IMR-90 (cell line): ENCODE results near the gene KTN1. TPM values are rescaled to one million over a fixed set of nuclear protein-coding genes. Genes with fewer than 3 reads are reported as not detected.

Experiments
- ATAC-seq: fragments of 200-7000 bp; cut with Tn5 transposase; 2 replicates; pipeline ENCODE4 v1.9.1; 2020; ENCODE audit warnings: low read depth, mild to moderate bottlenecking, moderate library complexity
- BruUV-seq: library from RNA; stranded (reverse); fragments of 400-500 nt; replicated peaks from 2 replicates; lab custom pipeline; 2021; lab: Mats Ljungman, UMichigan
- CTCF ChIA-PET: fragments of 300-600 bp; formaldehyde crosslinking; extraction: SDS; loops from one replicate; lab custom pipeline; 2021; ENCODE audit warnings: antibody characterized with exemption; lab: Yijun Ruan, JAX
- POLR2A ChIA-PET: fragments of 300-600 bp; sonication (Branson Sonifier 250); formaldehyde crosslinking; loops from one replicate; lab custom pipeline; 2022; ENCODE audit warnings: antibody characterized with exemption; ENCODE audit not compliant: unreplicated experiment; lab: Charles Lee
- DNase-seq: peaks from one replicate; pipeline ENCODE4 v3.0.0; 2013
- H2AFZ ChIP-seq: replicated peaks from 2 replicates; pipeline ENCODE3; 2013; ENCODE audit warnings: low read length, mild to moderate bottlenecking; ENCODE audit not compliant: poor library complexity
- H2AK5ac ChIP-seq: 2 replicates; pipeline ENCODE4 v1.6.1; 2013; ENCODE audit warnings: low read depth, low read length, inconsistent platforms
- H2AK9ac ChIP-seq: replicated peaks from 2 replicates; pipeline ENCODE3; 2013; ENCODE audit warnings: mild to moderate bottlenecking, low read depth, low read length, moderate library complexity; ENCODE audit not compliant: poor library complexity
- H2BK120ac ChIP-seq: 2 replicates; pipeline ENCODE4 v1.6.1; 2013; ENCODE audit warnings: low read depth, low read length, inconsistent platforms
- H2BK15ac ChIP-seq: 3 replicates; pipeline ENCODE4 v1.6.1; 2013; ENCODE audit warnings: low read depth, low read length, inconsistent platforms
- H2BK20ac ChIP-seq: 2 replicates; pipeline ENCODE4 v1.6.1; 2013; ENCODE audit warnings: low read depth, mild to moderate bottlenecking, inconsistent platforms, low read length, moderate library complexity
- H2BK5ac ChIP-seq: 2 replicates; pipeline ENCODE4 v1.6.1; 2013; ENCODE audit warnings: mild to moderate bottlenecking, low read depth, low read length, inconsistent platforms; ENCODE audit not compliant: poor library complexity, severe bottlenecking
- H3K14ac ChIP-seq: replicated peaks from 2 replicates; pipeline ENCODE4 v1.6.1; 2013; ENCODE audit warnings: low read depth, low read length, inconsistent platforms
- H3K18ac ChIP-seq: 2 replicates; pipeline ENCODE4 v1.6.1; 2013; ENCODE audit warnings: low read depth, low read length, control low read depth
- H3K23ac ChIP-seq: 2 replicates; pipeline ENCODE4 v1.6.1; 2013; ENCODE audit warnings: low read depth, low read length, inconsistent platforms
- H3K27ac ChIP-seq: 2 replicates; pipeline ENCODE4 v1.5.1; 2013; ENCODE audit warnings: mild to moderate bottlenecking, control low read depth, low read length; ENCODE audit not compliant: insufficient read depth
- H3K27me3 ChIP-seq: 2 replicates; pipeline ENCODE4 v1.6.1; 2013; ENCODE audit warnings: low read length; ENCODE audit not compliant: control insufficient read depth, insufficient read depth
- H3K36me3 ChIP-seq: 2 replicates; pipeline ENCODE4 v1.6.1; 2013; ENCODE audit warnings: low read length, mixed read lengths; ENCODE audit not compliant: control insufficient read depth, insufficient read depth
- H3K4ac ChIP-seq: 2 replicates; pipeline ENCODE4 v1.6.1; 2013; ENCODE audit warnings: low read depth, low read length, inconsistent platforms
- H3K4me1 ChIP-seq: 2 replicates; pipeline ENCODE4 v1.6.1; 2013; ENCODE audit warnings: low read length, mixed read lengths; ENCODE audit not compliant: control insufficient read depth, insufficient read depth
- H3K4me2 ChIP-seq: 2 replicates; pipeline ENCODE4 v1.6.1; 2013; ENCODE audit warnings: low read depth, mild to moderate bottlenecking, control low read depth, low read length, moderate library complexity
- H3K4me3 ChIP-seq: 2 replicates; pipeline ENCODE4 v1.5.1; 2013; ENCODE audit warnings: low read depth, mild to moderate bottlenecking, control low read depth, low read length, moderate library complexity; ENCODE audit not compliant: insufficient read depth
- H3K56ac ChIP-seq: 2 replicates; pipeline ENCODE4 v1.6.1; 2013; ENCODE audit warnings: low read length, inconsistent platforms; ENCODE audit not compliant: insufficient read depth; ENCODE audit errors: extremely low read depth
- H3K79me1 ChIP-seq, 2 experiments: 2 replicates each; pipeline ENCODE4 v1.6.1; 2013; ENCODE audit warnings: low read length in 2 of 2, inconsistent platforms in 1 of 2, low read depth in 1 of 2
- H3K9ac ChIP-seq: 2 replicates; pipeline ENCODE4 v1.6.1; 2013; ENCODE audit warnings: low read depth, low read length, control low read depth
- H3K9me1 ChIP-seq: 2 replicates; pipeline ENCODE4 v1.6.1; 2013; ENCODE audit warnings: low read length, inconsistent platforms; ENCODE audit not compliant: insufficient read depth
- H3K9me3 ChIP-seq: 2 replicates; pipeline ENCODE4 v1.6.1; 2013; ENCODE audit warnings: low read length; ENCODE audit not compliant: control insufficient read depth, insufficient read depth
- H4K20me1 ChIP-seq: 2 replicates; pipeline ENCODE4 v1.6.1; 2013; ENCODE audit warnings: low read length, inconsistent platforms; ENCODE audit not compliant: insufficient read depth
- H4K5ac ChIP-seq: 2 replicates; pipeline ENCODE4 v1.6.1; 2013; ENCODE audit warnings: mild to moderate bottlenecking, low read depth, low read length, control low read depth
- H4K8ac ChIP-seq, 2 experiments: 2 replicates each; pipeline ENCODE4 v1.6.1; 2013; ENCODE audit warnings: low read depth in 2 of 2, low read length in 2 of 2, control low read depth in 1 of 2, inconsistent platforms in 1 of 2
- H4K91ac ChIP-seq: 2 replicates; pipeline ENCODE4 v1.6.1; 2013; ENCODE audit warnings: low read depth, low read length, inconsistent platforms; ENCODE audit not compliant: insufficient read depth
- BHLHE40 ChIP-seq: fragments of 150-350 bp; IDR thresholded peaks from 2 replicates; pipeline ENCODE4 v1.6.1; 2016; ENCODE audit warnings: mild to moderate bottlenecking, low read depth, low read length
- CHD1 ChIP-seq: IDR thresholded peaks from 2 replicates; pipeline ENCODE4 v1.6.1; 2012; ENCODE audit warnings: low read depth, low read length, improper control_type of control experiment
- ELK1 ChIP-seq: fragments of 150-350 bp; IDR thresholded peaks from 2 replicates; pipeline ENCODE4 v1.6.1; 2016; ENCODE audit warnings: low read depth, mild to moderate bottlenecking, low read length, moderate library complexity, borderline replicate concordance
- FOS ChIP-seq: fragments of 150-350 bp; IDR thresholded peaks from 2 replicates; pipeline ENCODE4 v1.6.1; 2016; ENCODE audit warnings: low read depth, low read length
- MXI1 ChIP-seq: IDR thresholded peaks from 2 replicates; pipeline ENCODE4 v1.6.1; 2012; ENCODE audit warnings: low read depth, mild to moderate bottlenecking, low read length, moderate library complexity, borderline replicate concordance
- POLR2A ChIP-seq: IDR thresholded peaks from 2 replicates; pipeline ENCODE4 v1.6.1; 2012; ENCODE audit warnings: mild to moderate bottlenecking, low read depth, low read length
- RAD21 ChIP-seq: IDR thresholded peaks from 2 replicates; pipeline ENCODE4 v1.6.1; 2012; ENCODE audit warnings: low read length, improper control_type of control experiment
- RCOR1 ChIP-seq: IDR thresholded peaks from 2 replicates; pipeline ENCODE4 v1.6.1; 2012; ENCODE audit warnings: mild to moderate bottlenecking, low read length, improper control_type of control experiment; ENCODE audit not compliant: insufficient replicate concordance
- RFX5 ChIP-seq: IDR thresholded peaks from 2 replicates; pipeline ENCODE4 v1.8.0; 2012; ENCODE audit warnings: low read depth, mild to moderate bottlenecking, low read length, moderate library complexity
- SMC3 ChIP-seq: fragments of 150-350 bp; IDR thresholded peaks from 2 replicates; pipeline ENCODE4 v1.6.1; 2016; ENCODE audit warnings: low read depth, mild to moderate bottlenecking, antibody characterized with exemption, low read length, moderate library complexity
- USF2 ChIP-seq: fragments of 150-350 bp; IDR thresholded peaks from 2 replicates; pipeline ENCODE4 v1.6.1; 2017; ENCODE audit warnings: mild to moderate bottlenecking, antibody characterized with exemption, low read length, low read depth
- WGBS, 2 experiments: methylation state at CpG; one replicate each; pipeline versions ENCODE4 v1.1.5 to v1.1.7; 2013; ENCODE audit warnings: missing lambda C conversion rate in 2 of 2; ENCODE audit not compliant: insufficient read length in 1 of 2; ENCODE audit errors: extremely low coverage in 2 of 2; 5-methylcytosine and 5-hydroxymethylcytosine counted together
- dilution Hi-C: fragments of 300-500 bp; cut with HindIII; formaldehyde crosslinking; loops from one replicate; pipeline ENCODE4 v1.14.3; 2018; ENCODE audit warnings: low sequenced_read_pairs; ENCODE audit not compliant: unreplicated experiment
- in situ Hi-C: fragments of 300-500 bp; cut with MboI; formaldehyde crosslinking; loops from 3 replicates; pipeline ENCODE4 v1.14.3; 2019; ENCODE audit warnings: low sequenced_read_pairs, inconsistent platforms, mixed read lengths
- intact Hi-C: fragments of 100-400 bp; cut with micrococcal nuclease; formaldehyde crosslinking; loops from 2 replicates; pipeline ENCODE4 v1.10.0; 2022
- polyA plus RNA-seq, 3 experiments: library from polyadenylated mRNA; depleted of rRNA; stranded (reverse); fragments of >200 nt; gene quantifications; 2 replicates each; pipeline ENCODE4 v1.2.3, GENCODE V29; 2012; ENCODE audit warnings: low replicate concordance in 1 of 3
- total RNA-seq: library from RNA; depleted of rRNA; stranded (reverse); fragments of >200 nt; gene quantifications from 2 replicates; pipeline ENCODE4 v1.2.3, GENCODE V29; 2012

KTN1 gene
- total and polyA plus RNA-seq, 2 of the 4 experiments (the other 2 are of a cell fraction): 42.1 to 57.2 TPM

- Histone ChIP-seq H3K9me1 (no peaks in the 10 kb centered on the region; the same call in 1 of the 2 replicates), H2BK120ac (no peak overlapping the region), H3K79me1 (no peaks in the 10 kb centered on the region), H4K8ac (no peak overlapping the region), H2AFZ (no peak overlapping the region), H3K27ac (no peak overlapping the region), H3K23ac (no peak overlapping the region), H3K4me1 (no peaks in the 10 kb centered on the region), H3K18ac (no peak overlapping the region), H3K4me2 (no peak overlapping the region), H4K5ac (no peak overlapping the region), H2AK9ac (no peak overlapping the region), H3K36me3 (no peaks in the 10 kb centered on the region), H3K4ac (no peak overlapping the region), H2BK15ac (no peak overlapping the region), H2BK20ac (no peak overlapping the region), H3K9ac (no peak overlapping the region), H3K4me3 (no peak overlapping the region), H4K20me1 (no peaks in the 10 kb centered on the region), H3K56ac (no peak overlapping the region), H3K27me3 (no peaks in the 10 kb centered on the region), H2BK5ac (no peak overlapping the region), H3K14ac (no peak overlapping the region), H2AK5ac (no peak overlapping the region), H4K91ac (no peak overlapping the region), H3K9me3 (peaks cover 2% of the 10 kb centered on the region)
- CTCF ChIA-PET: interaction anchor here (0.6 to 1.4 kb wide), 5 partner anchors 8 to 741 kb away, joined by 3 to 4 read pairs (median 3); no protein-coding TSS in a partner anchor
- ATAC-seq (no peak), DNase-seq (no peak)
- in situ Hi-C loops: no loop called here
- BruUV-seq: no TSS peak
- dilution Hi-C loops: no loop called here
- POLR2A ChIA-PET: no interaction called here
- intact Hi-C loops: loop anchor here (2.0 to 10.0 kb wide), 3 partner anchors 271 to 739 kb away; partner anchors contain the start of gene PELI2
- WGBS, 2 experiments: 17% methylated on average over 1 of the region's 3 CpGs; no CpG with 5 or more reads in 1 of the 2 experiments
- TF ChIP-seq SMC3 (no peak), BHLHE40 (no peak), MXI1 (no peak), RCOR1 (no peak), ELK1 (no peak), RAD21 (no peak), POLR2A (no peak), RFX5 (no peak), USF2 (no peak), FOS (no peak), CHD1 (no peak)
Observed at GRCh38 chr14:55733599-55733998, 153.6 kb downstream of the KTN1 start.
